ENCODE results near the gene ULK2. TPM values are rescaled to one million over a fixed set of nuclear protein-coding genes. Genes with fewer than 3 reads are reported as not detected.

Gene ULK2
- polyA plus RNA-seq (48.4 and 55.1 TPM in 2 replicates), polyA minus RNA-seq (68.1 and 74.0 TPM in 2 replicates)

GRCh38 chr17:19867329-19868078 is at the start of gene ULK2:
Gene ULK2 (minus strand): TSS chr17:19867936. CDS start chr17:19867417, 519 bp downstream.
- Histone ChIP-seq H3F3A (ENCODE audit: insufficient read depth, low read length, poor library complexity, severe bottlenecking) (no peaks in the 10 kb centered on the region), H3K9ac (ENCODE audit: low read length) (peak within 1 kb of the TSS; percentile 85), H3K4me2 (ENCODE audit: low read length) (peak within 1 kb of the TSS; percentile 33), H3K27me3 (ENCODE audit: insufficient read depth, low read depth, low read length) (no peaks in the 10 kb centered on the region), H2AFZ (ENCODE audit: low read depth, low read length) (peak within 1 kb of the TSS; percentile 73), H4K20me1 (ENCODE audit: insufficient read depth) (no peaks in the 10 kb centered on the region), H3K4me3 (ENCODE audit: low read length) (peak within 1 kb of the TSS; percentile 89), H3K36me3 (ENCODE audit: insufficient read depth, low read length) (no peaks in the 10 kb centered on the region), H3K9me3 (ENCODE audit: low read length) (no peaks in the 10 kb centered on the region), H3K9me2 (ENCODE audit: insufficient read depth, low read length) (no peaks in the 10 kb centered on the region), H3K79me2 (replicated peaks; ENCODE audit: insufficient read depth, low read length) (no peaks in the 10 kb centered on the region), H3K27ac (ENCODE audit: low read length) (peak within 1 kb of the TSS; percentile 65)
- peak; percentile 67 for TF ChIP-seq CTCF (IDR thresholded peaks at IDR 0.05; ENCODE audit: poor library complexity, severe bottlenecking)
- TF ChIP-seq RAD21 (conservative IDR thresholded peaks at IDR 0.05) = peak; percentile 17
- no peak for TF ChIP-seq EZH2 (IDR thresholded peaks at IDR 0.05; ENCODE audit: borderline replicate concordance, insufficient read depth, low read length, poor library complexity, severe bottlenecking)
- peak; percentile 28 for TF ChIP-seq SMC3 (conservative IDR thresholded peaks at IDR 0.05; ENCODE audit: poor library complexity)
- peak; percentile 83 for TF ChIP-seq POLR2AphosphoS5 (IDR thresholded peaks at IDR 0.05)
- TF ChIP-seq EP300 (conservative IDR thresholded peaks at IDR 0.05; ENCODE audit: poor library complexity, severe bottlenecking) = peak; percentile 25
- peak; percentile 67 for TF ChIP-seq REST (IDR thresholded peaks at IDR 0.05; ENCODE audit: borderline replicate concordance)
- peak; percentile 63 for TF ChIP-seq TAF1 (IDR thresholded peaks at IDR 0.05; ENCODE audit: low read depth)
- peak; percentile 51 for TF ChIP-seq MXI1 (conservative IDR thresholded peaks at IDR 0.05; ENCODE audit: poor library complexity, severe bottlenecking)

GRCh38 chr17:19915245-19915978 is 47.7 kb upstream of the ULK2 start:
- H4K20me1 ChIP-seq (ENCODE audit: insufficient read depth) = no peaks in the 10 kb centered on the region
- no peaks in the 10 kb centered on the region for H3F3A ChIP-seq (ENCODE audit: insufficient read depth, low read length, poor library complexity, severe bottlenecking)
- H3K4me2 ChIP-seq (ENCODE audit: low read length) = no peak overlapping the region
- H2AFZ ChIP-seq (ENCODE audit: low read depth, low read length) = no peak overlapping the region
- no peaks in the 10 kb centered on the region for H3K9me3 ChIP-seq (ENCODE audit: low read length)
- no peak overlapping the region for H3K9ac ChIP-seq (ENCODE audit: low read length)
- no peak overlapping the region for H3K4me3 ChIP-seq (ENCODE audit: low read length)
- H3K79me2 ChIP-seq (replicated peaks; ENCODE audit: insufficient read depth, low read length) = no peaks in the 10 kb centered on the region
- H3K9me2 ChIP-seq (ENCODE audit: insufficient read depth, low read length) = no peaks in the 10 kb centered on the region
- no peak for TF ChIP-seq CTCF (IDR thresholded peaks at IDR 0.05; ENCODE audit: poor library complexity, severe bottlenecking)
- no peak for TF ChIP-seq TAF1 (IDR thresholded peaks at IDR 0.05; ENCODE audit: low read depth)
- TF ChIP-seq MXI1 (conservative IDR thresholded peaks at IDR 0.05; ENCODE audit: poor library complexity, severe bottlenecking) = no peak
- no peak for TF ChIP-seq EZH2 (IDR thresholded peaks at IDR 0.05; ENCODE audit: borderline replicate concordance, insufficient read depth, low read length, poor library complexity, severe bottlenecking)
- no peak for TF ChIP-seq EP300 (conservative IDR thresholded peaks at IDR 0.05; ENCODE audit: poor library complexity, severe bottlenecking)
- no peak for TF ChIP-seq SMC3 (conservative IDR thresholded peaks at IDR 0.05; ENCODE audit: poor library complexity)
- TF ChIP-seq REST (IDR thresholded peaks at IDR 0.05; ENCODE audit: borderline replicate concordance) = no peak
- TF ChIP-seq POLR2AphosphoS5 (IDR thresholded peaks at IDR 0.05) = no peak
- TF ChIP-seq RAD21 (conservative IDR thresholded peaks at IDR 0.05) = no peak
- no peak overlapping the region for H3K27ac ChIP-seq (ENCODE audit: low read length)
- no peaks in the 10 kb centered on the region for H3K36me3 ChIP-seq (ENCODE audit: insufficient read depth, low read length)
- H3K27me3 ChIP-seq (ENCODE audit: insufficient read depth, low read depth, low read length) = no peaks in the 10 kb centered on the region

All from neural cell (in vitro differentiated cells).